MM.1S (cell line): ENCODE measurements around the gene SYT2.

Source experiments
- CTCF ChIP-seq: fragments of 300-600 bp; sonication (generic); IDR thresholded peaks from 2 replicates; pipeline ENCODE4 v1.5.1; 2016; ENCODE audit warnings: antibody characterized with exemption, low read length, mixed read lengths
- EZH2 ChIP-seq: fragments of 300-600 bp; sonication (generic); optimal IDR thresholded peaks from 2 replicates; pipeline ENCODE3; 2017; ENCODE audit warnings: low read depth, mild to moderate bottlenecking, antibody characterized with exemption, low read length, mixed read lengths
- EZH2phosphoT487 ChIP-seq: fragments of 300-600 bp; sonication (generic); IDR thresholded peaks from 2 replicates; pipeline ENCODE4 v1.6.1; 2018; ENCODE audit warnings: antibody characterized with exemption, low read length

- TF ChIP-seq EZH2 (no peak), CTCF (no peak), EZH2phosphoT487 (no peak)
These were observed 124.0 kb downstream of the SYT2 start for GRCh38 chr1:202586018-202586821.
